Urinary bladder (tissue), 4 donors: ENCODE measurements around the gene CAMKK2. TPM values are rescaled to one million over a fixed set of nuclear protein-coding genes. Genes with fewer than 3 reads are reported as not detected.
"Not testable (repeated sequence)": the region's sequence is repeated elsewhere in the genome, so short reads cannot be mapped to it uniquely, and the experiment has no call there.

Source experiments
- DNase-seq: peaks from one replicate; pipeline ENCODE4 v3.0.0-alpha.2; 2015; ENCODE audit errors: extremely low spot score
- H3K27ac ChIP-seq: one replicate; pipeline ENCODE4 v1.5.1; 2013; ENCODE audit warnings: low read depth, mild to moderate bottlenecking, moderate library complexity
- H3K36me3 ChIP-seq: one replicate; pipeline ENCODE4 v1.6.1; 2013; ENCODE audit warnings: mild to moderate bottlenecking, moderate library complexity; ENCODE audit not compliant: insufficient read depth
- H3K4me1 ChIP-seq: one replicate; pipeline ENCODE4 v1.6.1; 2013; ENCODE audit warnings: mild to moderate bottlenecking, moderate library complexity; ENCODE audit not compliant: insufficient read depth
- H3K4me3 ChIP-seq: one replicate; pipeline ENCODE4 v1.5.1; 2013; ENCODE audit warnings: low read depth, low read length
- WGBS: extraction: QIAGEN DNeasy Blood & Tissue Kit; methylation state at CpG from one replicate; pipeline ENCODE4 v1.1.7; 2013; 5-methylcytosine and 5-hydroxymethylcytosine counted together
- polyA plus RNA-seq: library from polyadenylated mRNA; stranded (reverse); fragments of 200-250 nt; gene quantifications from one replicate; pipeline ENCODE4 v1.2.3, GENCODE V29; 2013
- total RNA-seq: library from RNA; depleted of rRNA; stranded (reverse); fragments of >200 nt; gene quantifications from one replicate; pipeline ENCODE4 v1.2.3, GENCODE V29; 2014
- donor health status: healthy with polysubstance abuse.
- donor health status: healthy.

The CAMKK2 gene
- total and polyA plus RNA-seq, 2 donors = 18.5 to 47.0 TPM

DNA sequence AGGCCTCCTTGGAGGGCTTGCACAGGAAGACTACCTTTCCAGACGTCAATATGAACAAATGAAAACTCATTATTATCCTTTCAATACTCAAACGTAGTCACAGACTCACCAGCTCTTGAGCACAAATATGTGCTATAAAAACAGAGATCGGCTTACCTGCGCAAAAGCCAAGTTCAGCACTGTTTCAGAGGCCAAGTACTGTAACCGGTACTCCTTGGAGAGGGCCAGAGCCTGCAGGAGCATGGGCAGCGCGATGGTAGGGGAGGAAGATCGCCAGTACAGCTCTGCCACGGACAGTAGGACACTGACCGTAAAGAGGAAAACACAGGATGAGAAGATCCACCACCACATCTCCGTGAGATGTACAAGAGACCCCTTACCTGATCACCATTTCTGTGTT, 21.6 kb upstream of the CAMKK2 start:
- H3K4me1 ChIP-seq = no peaks in the 10 kb centered on the region
- 91% methylated on average over 11 of the region's 11 CpGs for WGBS
- no peak for DNase-seq
- H3K36me3 ChIP-seq = peaks cover 1% of the 10 kb centered on the region
- H3K4me3 ChIP-seq = no peak overlapping the region
- H3K27ac ChIP-seq = no peak overlapping the region

- no peak for DNase-seq
- Histone ChIP-seq H3K36me3 (peaks cover 1% of the 10 kb centered on the region), H3K27ac (no peak overlapping the region), H3K4me1 (no peaks in the 10 kb centered on the region), H3K4me3 (no peak overlapping the region)
- 92% methylated on average over 3 of the region's 3 CpGs for WGBS
Measured at GRCh38 chr12:121314431-121314830, 17.9 kb upstream of the CAMKK2 start.

DNA sequence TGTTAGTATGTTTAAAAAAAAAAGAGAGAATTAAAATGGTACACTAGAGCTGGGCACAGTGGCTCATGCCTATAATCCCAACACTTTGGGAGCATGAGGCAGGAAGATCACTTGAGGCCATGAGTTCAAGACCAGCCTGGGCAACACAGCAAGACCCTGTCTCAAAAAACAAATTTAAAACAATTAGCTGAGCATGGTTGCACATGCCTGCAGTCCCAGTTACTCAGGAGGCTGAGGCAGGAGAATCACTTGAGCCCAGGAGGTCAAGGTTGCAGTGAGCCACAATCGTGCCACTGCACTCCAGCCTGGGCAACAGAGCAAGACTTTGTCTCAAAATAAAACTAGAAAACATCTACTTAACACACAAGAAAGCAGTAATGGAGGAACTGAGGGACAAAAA, 13.7 kb upstream of the CAMKK2 start:
- not testable (repeated sequence) for H3K27ac ChIP-seq, H3K36me3 ChIP-seq, H3K4me3 ChIP-seq, DNase-seq, H3K4me1 ChIP-seq
- WGBS = 100% methylated on average over 1 of the region's 1 CpG

GRCh38 chr12:121307397-121307796, 10.9 kb upstream of the CAMKK2 start:
- DNase-seq, H3K4me3 ChIP-seq, H3K36me3 ChIP-seq, H3K27ac ChIP-seq, H3K4me1 ChIP-seq: not testable (repeated sequence)
- 97% methylated on average over 8 of the region's 8 CpGs for WGBS

DNA sequence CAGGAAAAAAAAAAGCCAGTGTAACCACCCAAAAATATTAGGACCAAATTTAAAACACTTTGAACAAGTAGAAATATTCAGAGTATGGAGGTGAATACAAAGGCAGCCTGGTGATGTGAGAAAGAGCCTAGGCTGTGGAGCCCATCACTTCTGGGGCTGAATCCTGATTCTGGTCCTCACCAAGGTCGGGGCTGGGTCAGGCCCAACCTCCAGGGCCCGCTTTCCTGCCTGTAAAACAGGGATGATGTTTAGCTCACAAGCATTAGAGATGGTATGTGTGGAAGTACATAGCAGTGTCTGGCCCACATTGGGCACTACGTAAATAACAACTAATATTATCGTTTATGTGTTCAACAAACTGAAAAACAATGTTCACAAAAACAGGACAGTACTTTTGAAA, 7.8 kb upstream of the CAMKK2 start:
- no peak overlapping the region for H3K27ac ChIP-seq
- DNase-seq = no peak
- no peak overlapping the region for H3K4me3 ChIP-seq
- WGBS = 76% methylated on average over 4 of the region's 4 CpGs
- no peaks in the 10 kb centered on the region for H3K4me1 ChIP-seq
- no peaks in the 10 kb centered on the region for H3K36me3 ChIP-seq

DNA sequence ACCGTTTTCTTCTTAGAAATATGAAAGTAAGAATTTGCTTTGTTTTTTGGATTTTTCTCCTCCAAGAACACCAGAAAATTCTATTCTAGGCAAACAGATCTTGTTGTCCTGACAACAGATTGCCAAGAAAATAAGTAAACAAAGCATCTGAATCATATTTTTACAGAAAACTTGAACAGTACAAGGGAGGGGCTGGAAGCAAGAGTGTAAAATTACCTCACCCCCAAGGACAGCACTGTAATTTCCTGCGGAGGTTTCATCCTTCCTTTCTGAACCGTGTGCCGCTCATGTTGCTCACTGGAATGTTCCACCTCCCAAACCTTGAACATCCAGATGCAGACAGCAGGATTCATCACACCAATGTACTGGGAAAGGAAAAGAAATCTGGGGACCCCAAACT, 5.4 kb upstream of the CAMKK2 start:
- Histone ChIP-seq H3K27ac (no peak overlapping the region), H3K36me3 (no peaks in the 10 kb centered on the region), H3K4me3 (no peak overlapping the region), H3K4me1 (no peaks in the 10 kb centered on the region)
- DNase-seq = no peak
- 53% methylated on average over 4 of the region's 4 CpGs for WGBS

DNA sequence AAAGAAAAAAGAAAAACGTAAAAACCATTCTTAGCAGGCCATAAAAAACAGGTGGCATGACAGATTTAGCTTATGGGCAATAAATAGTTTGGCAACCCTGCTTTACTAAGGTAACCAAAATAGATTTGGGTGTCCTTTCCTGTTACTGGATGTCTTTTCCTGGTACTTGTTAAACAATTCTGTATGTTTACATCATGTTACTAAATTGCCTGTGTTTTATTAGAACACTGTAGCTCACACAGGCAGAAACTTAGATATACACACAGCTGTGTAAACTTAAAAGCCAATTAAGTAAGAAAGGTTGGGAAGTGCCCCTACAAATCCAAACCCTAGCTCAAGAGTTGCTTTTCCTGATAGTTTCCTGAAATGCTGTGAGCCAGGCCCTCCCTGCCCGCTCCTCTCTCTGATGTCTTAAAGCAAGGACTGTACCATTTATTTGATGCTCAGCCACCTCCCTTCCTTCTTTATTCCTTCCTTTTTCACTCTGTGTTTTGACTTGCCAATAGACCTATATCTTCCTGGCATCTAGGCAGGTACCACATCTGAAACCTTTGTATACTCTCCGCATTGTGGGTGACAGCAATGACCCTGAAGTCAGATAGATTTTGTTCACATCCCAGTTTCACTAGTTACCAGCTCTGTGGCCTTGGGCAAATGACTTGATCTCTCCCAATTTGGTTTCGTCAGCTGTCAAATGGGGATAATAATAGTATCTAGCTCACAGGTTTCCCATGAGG, 3.7 kb upstream of the CAMKK2 start:
- H3K36me3 ChIP-seq = no peaks in the 10 kb centered on the region

DNA sequence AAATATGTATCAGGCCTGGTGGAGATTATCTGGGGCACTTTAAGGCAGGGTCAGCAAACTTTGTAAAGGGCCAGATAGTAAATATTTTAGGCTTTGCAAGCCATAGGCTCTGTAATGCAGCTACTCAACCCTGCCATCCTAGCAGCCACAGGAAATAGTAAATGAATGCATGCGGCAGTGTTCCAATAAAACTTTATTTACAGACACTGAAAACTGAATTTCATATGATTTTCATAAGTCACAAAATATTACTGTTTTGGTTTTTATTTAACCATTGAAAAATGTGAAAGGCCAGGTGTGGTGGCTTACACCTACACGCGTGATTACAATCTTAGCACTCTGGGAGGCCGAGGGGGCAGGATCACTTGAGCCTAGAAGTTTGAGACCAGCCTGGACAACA, 3.2 kb upstream of the CAMKK2 start:
- DNase-seq = no peak
- H3K4me1 ChIP-seq = no peaks in the 10 kb centered on the region

More for the DNA sequence above, 3.7 kb upstream of the CAMKK2 start:
- peak overlapping the region; percentile 4 for H3K27ac ChIP-seq
- H3K4me3 ChIP-seq = no peak overlapping the region
- DNase-seq = no peak
- WGBS = 84% methylated on average over 4 of the region's 4 CpGs
- H3K4me1 ChIP-seq = no peaks in the 10 kb centered on the region

DNA sequence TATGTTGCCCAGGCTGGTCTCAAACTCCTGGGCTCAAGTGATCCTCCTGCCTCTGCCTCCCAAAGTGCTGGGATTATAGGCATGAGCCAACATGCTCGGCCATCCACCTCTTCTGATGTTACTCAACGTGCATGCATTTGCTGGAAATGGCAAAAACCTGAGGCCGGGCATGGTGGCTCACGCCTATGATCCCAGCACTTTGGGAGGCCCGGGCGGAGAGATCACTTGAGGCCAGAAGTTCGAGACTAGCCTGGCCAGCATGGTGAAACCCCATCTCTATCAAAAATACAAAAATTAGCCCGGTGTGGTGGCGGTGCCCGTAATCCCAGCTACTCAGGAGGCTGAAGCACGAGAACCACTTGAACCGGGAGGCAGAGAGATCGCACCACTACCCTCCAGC, 1.9 kb upstream of the CAMKK2 start:
- not testable (repeated sequence) for H3K4me3 ChIP-seq, H3K4me1 ChIP-seq, DNase-seq, H3K27ac ChIP-seq, H3K36me3 ChIP-seq
- 93% methylated on average over 13 of the region's 13 CpGs for WGBS

More for the DNA sequence above, 3.2 kb upstream of the CAMKK2 start:
- no peak overlapping the region for H3K27ac ChIP-seq
- no peaks in the 10 kb centered on the region for H3K36me3 ChIP-seq
- H3K4me3 ChIP-seq = no peak overlapping the region
- WGBS = 93% methylated on average over 4 of the region's 4 CpGs

DNA sequence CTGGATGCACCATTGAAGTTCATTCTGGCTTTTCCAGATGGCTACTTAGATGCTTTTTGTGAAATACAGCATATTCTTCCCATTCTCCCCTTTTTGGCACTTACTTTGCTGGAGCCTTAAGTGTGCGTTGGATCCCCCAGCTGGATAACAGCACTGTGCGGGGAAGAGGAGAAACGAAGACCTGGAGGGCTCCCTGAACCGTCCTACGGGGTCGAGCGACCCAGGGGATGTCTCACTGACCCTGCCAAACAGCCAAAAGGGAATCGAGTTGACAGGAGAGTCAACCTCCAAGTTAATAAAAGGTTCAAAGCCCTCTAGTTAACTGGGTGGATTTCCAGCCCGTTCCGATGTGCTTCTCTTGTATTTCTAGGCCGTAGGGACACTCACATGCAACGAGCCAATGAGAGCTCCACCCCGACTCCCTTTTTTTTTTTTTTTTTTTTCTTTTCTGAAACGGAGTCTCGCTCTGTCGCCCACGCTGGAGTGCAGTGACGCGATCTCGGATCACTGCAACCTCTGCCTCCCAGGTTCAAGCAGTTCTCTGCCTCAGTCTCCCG, 1.0 kb upstream of the CAMKK2 start:
- H3K4me3 ChIP-seq = peak overlapping the region; percentile 97
- H3K36me3 ChIP-seq = no peaks in the 10 kb centered on the region
- no peak for DNase-seq
- H3K27ac ChIP-seq = peak overlapping the region; percentile 42
- no peaks in the 10 kb centered on the region for H3K4me1 ChIP-seq
- 3% methylated on average over 21 of the region's 21 CpGs for WGBS

GRCh38 chr12:121295746-121296617, 527 bp downstream of the CAMKK2 start:
- WGBS = under 1% methylated on average over 55 of the region's 55 CpGs
- H3K4me1 ChIP-seq = no peaks in the 10 kb centered on the region
- DNase-seq = no peak

DNA sequence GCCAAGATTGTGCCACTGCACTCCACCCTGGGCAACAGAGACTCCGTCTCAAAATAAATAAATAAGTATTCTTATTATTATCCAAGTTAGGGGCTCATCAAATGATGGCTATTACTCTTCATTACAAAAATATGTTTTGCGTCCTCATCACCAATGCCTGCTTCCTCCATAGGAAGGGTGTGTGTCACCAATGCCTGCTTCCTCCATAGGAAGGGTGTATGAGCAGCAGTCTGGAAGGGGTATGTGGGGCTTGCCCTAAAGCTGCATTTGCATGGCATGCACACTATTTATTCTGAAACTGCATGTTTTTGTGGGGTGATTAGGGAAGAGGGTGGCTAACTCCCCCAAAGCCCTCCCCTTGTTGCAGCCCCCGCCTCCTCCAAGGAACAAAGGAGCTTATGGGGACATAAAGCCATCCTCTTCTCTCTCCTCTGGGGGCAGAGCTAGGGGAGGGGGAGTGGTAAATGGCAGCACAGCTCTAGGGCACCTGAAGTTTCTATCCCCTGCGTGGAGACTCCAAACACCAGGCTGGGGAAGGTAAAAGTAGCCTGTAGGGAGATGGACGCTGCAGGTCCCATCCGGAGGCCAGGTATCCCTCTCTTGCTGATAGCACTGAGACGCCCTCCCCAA, 1.3 kb downstream of the CAMKK2 start:
- no peak for DNase-seq
- H3K27ac ChIP-seq = no peak overlapping the region
- H3K4me1 ChIP-seq = no peaks in the 10 kb centered on the region
- 40% methylated on average over 7 of the region's 7 CpGs for WGBS
- peak overlapping the region; percentile 97 for H3K4me3 ChIP-seq
- H3K36me3 ChIP-seq = no peaks in the 10 kb centered on the region

More at GRCh38 chr12:121295746-121296617, 527 bp downstream of the CAMKK2 start:
- Histone ChIP-seq H3K36me3 (no peaks in the 10 kb centered on the region), H3K27ac (peak overlapping the region; percentile 63), H3K4me3 (peak overlapping the region; percentile 97)

DNA sequence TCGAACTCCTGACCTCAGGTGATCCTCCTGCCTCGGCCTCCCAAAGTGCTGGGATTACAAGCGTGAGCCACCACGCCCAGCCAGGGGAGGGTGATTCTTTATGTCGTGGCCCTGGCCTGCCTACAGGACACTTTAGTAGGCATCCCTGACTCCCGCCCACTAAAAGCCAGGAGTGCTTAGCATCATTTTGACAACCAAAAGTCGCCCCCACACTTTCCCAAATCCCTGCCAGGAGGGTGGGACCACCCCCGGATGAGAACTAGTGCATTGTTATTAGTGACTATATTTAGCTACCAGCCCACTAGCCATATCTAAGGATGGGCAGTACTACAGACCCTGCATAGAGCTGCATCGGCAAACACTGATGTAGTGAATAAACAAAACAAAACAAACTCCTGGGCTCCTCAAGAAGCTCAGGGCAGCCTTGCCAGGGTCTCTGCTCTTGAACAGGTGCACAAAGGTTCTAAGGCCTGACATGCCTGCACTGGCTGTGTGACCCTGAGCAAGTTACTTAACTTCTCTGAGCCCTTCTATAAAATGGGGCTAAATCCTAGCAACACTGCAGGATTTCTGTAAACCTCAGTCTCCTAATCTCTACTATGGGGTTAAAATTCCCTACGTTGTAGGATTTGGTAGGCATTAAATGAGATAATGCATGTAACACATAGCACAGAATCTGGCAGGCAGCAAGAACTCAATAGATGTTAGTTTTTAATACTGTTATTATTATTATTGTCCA, 2.2 kb downstream of the CAMKK2 start:
- 72% methylated on average over 9 of the region's 10 CpGs for WGBS
- Histone ChIP-seq H3K4me1 (no peaks in the 10 kb centered on the region), H3K4me3 (no peak overlapping the region), H3K36me3 (no peaks in the 10 kb centered on the region), H3K27ac (no peak overlapping the region)
- DNase-seq = no peak
